ENCODE results near the gene SSBP4. TPM values are rescaled to one million over a fixed set of nuclear protein-coding genes. Genes with fewer than 3 reads are reported as not detected.

SSBP4 gene
- total RNA-seq, 4 donors from 2014 or later, result 29.9 to 62.9 (median 43.7) TPM

DNA sequence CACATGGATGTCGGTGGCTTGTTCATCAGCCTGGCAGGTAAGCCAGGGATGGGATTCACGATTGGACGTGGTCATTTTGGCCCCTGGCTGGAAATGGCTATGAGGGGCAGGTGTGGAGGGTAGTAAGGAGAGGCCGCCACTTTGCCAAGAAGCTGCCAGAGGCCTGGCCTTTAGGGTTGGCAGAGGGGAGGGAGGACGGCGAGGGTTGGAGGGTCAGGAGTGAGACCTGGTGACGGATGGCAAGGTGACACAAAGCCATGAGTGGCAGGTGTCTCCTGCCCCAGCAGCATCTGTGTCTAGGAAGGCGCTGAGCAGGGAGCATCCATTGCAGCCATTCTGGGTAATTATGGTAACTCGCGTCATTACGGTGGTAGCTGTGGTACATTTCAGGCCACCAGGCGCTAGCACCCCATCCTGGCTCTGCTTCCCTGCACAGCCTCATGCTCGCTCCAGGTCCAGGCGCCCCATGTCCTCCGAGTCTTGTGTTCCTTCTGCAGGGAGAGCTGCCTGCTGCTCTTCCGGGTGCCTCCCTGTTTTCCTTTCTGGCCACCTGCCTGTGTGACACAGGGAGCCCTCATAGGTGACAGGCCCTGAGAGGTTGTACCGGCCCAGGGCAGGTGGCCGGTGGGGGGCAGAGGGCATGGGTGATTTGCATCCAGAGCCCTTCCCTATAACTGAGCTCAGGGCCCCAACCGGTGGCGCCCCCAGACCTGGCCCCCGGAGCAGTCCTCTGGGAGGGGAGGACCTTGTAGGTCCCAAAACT, 4.2 kb downstream of the SSBP4 start:
- TF ChIP-seq, protein P1, sequence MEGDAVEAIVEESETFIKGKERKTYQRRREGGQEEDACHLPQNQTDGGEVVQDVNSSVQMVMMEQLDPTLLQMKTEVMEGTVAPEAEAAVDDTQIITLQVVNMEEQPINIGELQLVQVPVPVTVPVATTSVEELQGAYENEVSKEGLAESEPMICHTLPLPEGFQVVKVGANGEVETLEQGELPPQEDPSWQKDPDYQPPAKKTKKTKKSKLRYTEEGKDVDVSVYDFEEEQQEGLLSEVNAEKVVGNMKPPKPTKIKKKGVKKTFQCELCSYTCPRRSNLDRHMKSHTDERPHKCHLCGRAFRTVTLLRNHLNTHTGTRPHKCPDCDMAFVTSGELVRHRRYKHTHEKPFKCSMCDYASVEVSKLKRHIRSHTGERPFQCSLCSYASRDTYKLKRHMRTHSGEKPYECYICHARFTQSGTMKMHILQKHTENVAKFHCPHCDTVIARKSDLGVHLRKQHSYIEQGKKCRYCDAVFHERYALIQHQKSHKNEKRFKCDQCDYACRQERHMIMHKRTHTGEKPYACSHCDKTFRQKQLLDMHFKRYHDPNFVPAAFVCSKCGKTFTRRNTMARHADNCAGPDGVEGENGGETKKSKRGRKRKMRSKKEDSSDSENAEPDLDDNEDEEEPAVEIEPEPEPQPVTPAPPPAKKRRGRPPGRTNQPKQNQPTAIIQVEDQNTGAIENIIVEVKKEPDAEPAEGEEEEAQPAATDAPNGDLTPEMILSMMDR (IDR thresholded peaks at IDR 0.05), result no peak
- DNase-seq (ENCODE audit: low spot score) (no peak), ATAC-seq (ENCODE audit: low FRiP score) (no peak)

DNA sequence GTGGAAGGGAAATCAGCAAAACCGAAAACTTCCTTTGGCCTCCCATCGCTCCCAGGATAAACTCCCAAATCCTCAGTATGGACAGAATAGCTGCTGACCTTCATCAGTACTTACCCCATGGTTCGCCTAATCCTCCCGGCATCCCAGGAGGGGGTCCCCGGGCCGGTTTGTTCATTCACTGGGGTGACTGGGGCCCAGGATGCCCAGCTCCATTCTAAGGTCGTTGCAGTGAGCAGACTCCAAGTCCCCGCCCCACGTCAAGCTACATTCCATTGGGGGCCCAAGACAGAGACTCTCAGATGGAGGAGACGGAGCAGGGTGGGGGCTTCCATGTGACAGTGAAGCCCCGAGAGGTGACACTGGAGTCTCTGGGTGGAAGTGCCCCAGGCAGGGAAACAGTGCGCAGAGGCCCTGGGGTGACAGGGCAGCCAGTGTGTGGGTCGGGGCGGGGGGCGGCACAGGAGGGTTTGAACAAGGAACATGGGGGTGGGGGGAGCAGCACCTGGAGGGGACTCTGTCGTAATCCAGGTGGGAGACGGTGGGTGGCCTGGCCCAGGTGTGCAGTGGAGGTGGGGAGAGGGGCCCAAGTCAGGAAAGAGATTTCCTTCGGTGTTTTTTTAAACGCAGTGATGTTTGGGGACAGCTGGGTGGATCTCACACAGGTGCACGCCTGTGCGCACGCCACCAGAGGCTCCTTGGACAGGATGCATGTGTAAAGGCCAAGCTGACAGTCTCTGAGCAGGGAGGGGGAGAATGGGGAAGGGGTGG, 5.1 kb downstream of the SSBP4 start:
- TF ChIP-seq, protein P1 (IDR thresholded peaks at IDR 0.05), result no peak
- DNase-seq (ENCODE audit: low spot score), result no peak
- no peak for ATAC-seq (ENCODE audit: low FRiP score)

DNA sequence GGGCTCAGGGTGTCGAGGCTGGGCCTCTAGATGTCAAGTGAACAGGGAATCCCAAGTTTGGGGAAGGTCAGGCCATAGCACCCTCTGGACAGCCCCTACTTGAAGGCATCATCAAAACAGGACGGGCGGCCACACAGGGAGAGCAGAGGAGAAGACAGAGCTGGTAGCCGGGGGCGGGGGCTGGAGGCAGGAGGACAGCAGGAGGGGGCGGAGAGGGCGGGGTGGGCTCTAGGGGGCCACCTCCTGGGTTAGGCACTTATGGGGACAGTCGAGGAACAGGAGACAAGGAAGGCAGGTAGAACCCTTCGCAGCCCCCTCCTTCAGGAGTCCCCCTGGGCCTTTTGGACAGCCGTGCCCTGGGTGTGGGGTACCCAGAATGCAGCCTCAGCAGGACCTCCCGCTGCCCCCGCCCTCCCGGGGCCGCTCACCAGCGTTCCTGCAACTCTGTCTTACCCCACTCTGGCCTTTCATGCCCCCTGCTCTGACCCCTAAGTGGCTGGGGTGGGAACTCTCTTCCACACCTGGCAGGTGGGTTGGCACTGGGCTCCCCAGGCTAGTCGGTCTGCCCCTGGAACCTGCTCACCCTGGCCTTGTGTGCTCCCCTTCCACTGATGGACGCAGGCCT, 5.8 kb downstream of the SSBP4 start:
- TF ChIP-seq, protein P1 (IDR thresholded peaks at IDR 0.05), result no peak
- DNase-seq (ENCODE audit: low spot score) (no peak), ATAC-seq (ENCODE audit: low FRiP score) (no peak)

DNA sequence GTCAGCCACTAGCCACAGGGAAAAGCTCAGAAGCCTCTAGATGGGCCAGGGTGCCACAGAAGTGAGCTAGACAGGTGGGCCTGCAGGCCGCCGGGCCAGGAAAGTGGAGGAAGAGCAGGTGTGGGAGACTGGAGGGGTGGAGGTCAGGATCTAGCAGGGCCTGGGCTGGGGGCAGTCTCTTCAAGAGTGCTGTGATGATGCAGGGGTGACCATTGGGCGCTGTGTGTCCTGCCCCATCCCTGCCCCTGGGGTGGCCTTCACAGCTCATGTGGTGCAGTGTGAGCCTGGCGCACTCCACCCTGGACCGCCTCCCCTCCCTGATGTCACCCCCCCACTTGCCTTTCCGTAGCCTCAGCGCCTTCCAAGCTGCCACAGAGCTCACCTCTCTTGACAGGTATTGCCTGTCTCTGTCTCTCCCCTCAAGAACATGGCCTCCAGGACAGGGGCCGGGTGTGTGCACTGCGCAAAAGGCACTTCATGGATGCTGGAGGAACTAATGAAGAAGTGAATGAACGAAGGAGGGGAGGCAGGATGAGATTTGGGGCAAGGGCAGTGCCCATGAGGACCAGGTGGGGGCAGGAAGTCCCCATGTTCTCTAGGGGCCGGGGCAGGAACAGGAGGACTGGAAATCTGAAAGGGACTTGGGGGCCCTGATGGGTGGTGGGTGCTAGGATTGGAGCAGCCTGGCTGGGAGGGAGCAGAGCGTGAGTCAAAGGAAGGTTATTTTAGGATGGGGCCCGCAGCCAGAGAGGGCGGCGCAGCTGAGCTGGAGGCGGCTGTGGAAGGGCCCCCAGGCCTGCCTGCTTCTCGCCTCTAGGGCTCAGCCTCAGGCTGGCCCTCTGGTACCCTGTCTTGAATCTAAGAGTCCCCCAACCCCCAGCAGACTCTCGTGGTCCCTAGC, 6.6 kb downstream of the SSBP4 start:
- TF ChIP-seq, protein P1 (IDR thresholded peaks at IDR 0.05), result no peak
- ATAC-seq (ENCODE audit: low FRiP score) (peak; percentile 39), DNase-seq (ENCODE audit: low spot score) (no peak)

DNA sequence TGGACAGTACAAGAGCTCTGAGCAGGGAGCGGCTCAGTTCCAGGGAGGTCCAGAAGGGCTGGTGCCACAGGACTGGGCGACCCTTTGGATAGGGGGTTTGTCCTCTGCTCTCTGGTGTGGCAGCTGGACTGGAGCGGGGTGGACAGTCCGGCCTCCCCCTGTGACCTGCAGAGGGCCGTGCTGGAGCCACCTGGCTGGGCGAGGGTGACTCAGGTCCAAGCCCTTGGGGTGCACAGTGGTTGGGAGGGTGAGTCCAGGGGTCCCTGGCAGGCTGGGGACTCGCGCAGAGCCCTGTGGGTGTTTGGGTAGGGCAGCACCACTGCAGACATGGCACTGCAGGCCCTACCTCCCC, 7.2 kb downstream of the SSBP4 start:
- ATAC-seq (ENCODE audit: low FRiP score) (no peak), DNase-seq (ENCODE audit: low spot score) (no peak)
- TF ChIP-seq, protein P1 (IDR thresholded peaks at IDR 0.05), result no peak

DNA sequence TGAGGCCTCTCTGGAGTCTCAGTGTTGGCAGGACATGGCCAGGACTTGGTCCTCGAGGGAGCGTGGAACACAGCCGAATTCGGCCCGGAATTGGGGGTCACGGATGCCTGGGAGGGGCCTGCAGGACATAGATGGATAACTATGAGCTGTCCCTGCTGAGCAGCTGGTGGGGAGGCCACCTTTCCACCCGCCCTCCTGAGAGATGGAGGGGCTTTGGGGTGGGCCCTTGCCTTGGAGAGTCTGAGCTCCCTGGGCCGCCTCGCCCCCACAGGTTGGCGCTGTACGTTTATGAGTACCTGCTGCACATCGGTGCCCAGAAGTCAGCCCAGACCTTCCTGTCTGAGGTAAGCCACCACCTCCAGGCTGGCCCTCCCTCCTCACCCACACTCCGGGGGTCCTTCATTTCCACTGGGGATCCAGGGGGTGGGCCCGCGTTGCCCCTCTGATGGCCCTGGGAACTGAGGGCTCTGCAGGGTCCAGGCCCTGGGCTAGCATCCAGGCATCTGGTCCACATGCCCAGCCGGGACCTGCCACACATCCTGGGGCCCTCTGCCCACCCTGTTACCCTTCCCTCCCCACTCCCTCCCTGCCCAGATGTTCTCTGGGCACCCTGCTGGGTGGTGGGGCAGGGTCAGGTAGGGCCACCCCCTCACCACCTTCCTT, 8.0 kb downstream of the SSBP4 start:
- TF ChIP-seq, protein P1 (IDR thresholded peaks at IDR 0.05), result no peak
- no peak for DNase-seq (ENCODE audit: low spot score)
- no peak for ATAC-seq (ENCODE audit: low FRiP score)

Measured in omental fat pad (tissue), 4 donors.